ENCODE data around the gene TPP1. TPM values are rescaled to one million over a fixed set of nuclear protein-coding genes. Genes with fewer than 3 reads are reported as not detected.

TPP1 gene
- total and polyA plus RNA-seq, 9 of the 15 experiments (the other 6 are each of a cell fraction or from before 2014, with no cell fraction given), result 7.5 to 75.8 (median 15.7) TPM

DNA sequence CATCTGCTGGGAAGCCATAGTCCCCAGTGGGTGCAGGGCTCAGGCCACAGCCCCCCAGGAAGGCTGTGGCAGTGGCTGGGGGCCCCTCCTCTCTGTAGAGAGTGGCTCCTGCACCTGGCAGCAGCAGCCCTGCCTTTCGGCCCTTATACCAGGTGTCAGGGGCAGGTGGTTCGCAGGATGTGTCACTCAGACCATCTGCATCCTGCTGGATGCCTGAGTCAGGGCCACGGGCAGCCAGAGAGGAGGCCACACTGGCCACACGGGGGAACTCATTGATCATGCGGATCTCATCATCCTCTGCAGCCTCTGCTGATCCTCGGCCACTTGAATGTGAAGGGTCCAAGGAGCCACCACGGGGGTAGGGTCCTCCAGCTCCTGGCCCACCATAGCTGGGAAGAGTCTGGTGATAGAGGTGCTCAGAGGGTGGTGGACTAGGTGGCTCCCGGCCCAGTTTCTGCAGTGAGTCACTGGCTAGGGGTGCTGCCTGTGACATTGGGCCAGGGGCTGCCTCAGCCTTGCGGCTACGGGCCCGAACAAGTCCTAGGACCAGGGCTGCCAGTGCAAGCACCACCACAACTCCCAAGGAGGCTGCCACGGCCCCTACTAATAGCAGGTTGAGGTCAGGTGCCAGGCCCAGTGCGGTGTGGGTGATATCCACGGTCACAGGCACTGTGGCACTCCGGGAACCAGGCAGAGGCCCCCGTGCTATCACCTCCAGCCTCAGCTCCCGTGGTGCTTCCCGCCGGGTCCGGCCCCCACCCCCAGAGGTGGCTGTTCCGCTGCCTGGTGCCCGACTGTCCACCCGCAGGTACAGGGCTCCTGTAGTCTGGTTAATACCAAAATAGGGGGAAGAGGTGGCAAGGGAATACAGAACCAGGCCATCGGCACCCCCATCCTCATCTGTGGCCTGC lies 3.3 kb upstream of the TPP1 start:
- Histone ChIP-seq H3K4me2 (ENCODE audit: insufficient read depth, low read length) (no peak overlapping the region), H3K79me2 (ENCODE audit: control insufficient read depth, insufficient read depth, low read length) (peaks cover 8% of the 10 kb centered on the region), H3K36me3 (ENCODE audit: control insufficient read depth, insufficient read depth, low read length) (no peaks in the 10 kb centered on the region), H3K9ac (ENCODE audit: insufficient read depth in 1 of 2, low read depth in 2 of 2, low read length in 2 of 2) (peak overlapping the region in 1 of 2 experiments; percentile 44; a peak in 2 of 4 replicates), H3K4me1 (replicated peaks in 1 of 2; ENCODE audit: control insufficient read depth in 2 of 2, insufficient read depth in 2 of 2, low read length in 2 of 2) (peaks cover 8 to 43% of the 10 kb centered on the region in 2 experiments), H3K27me3 (ENCODE audit: control insufficient read depth in 2 of 2, insufficient read depth in 2 of 2, low read length in 2 of 2) (peaks cover 3 to 32% of the 10 kb centered on the region in 2 experiments; a peak in 4 of 5 replicates), H3K4me3 (no peak overlapping the region), H2AFZ (ENCODE audit: low read depth, low read length) (no peak overlapping the region), H3K27ac (ENCODE audit: extremely low read depth, low read depth, low read length) (no peak overlapping the region), H4K20me1 (replicated peaks; ENCODE audit: control insufficient read depth, insufficient read depth, low read length) (no peaks in the 10 kb centered on the region), H3K9me1 (ENCODE audit: control insufficient read depth, insufficient read depth, low read length) (no peaks in the 10 kb centered on the region), H3K9me3 (replicated peaks; ENCODE audit: control insufficient read depth, insufficient read depth, low read depth, low read length) (no peaks in the 10 kb centered on the region)
- no peak for ATAC-seq
- no peak for FAIRE-seq
- intact Hi-C loops (cut with micrococcal nuclease) (no loop called here), in situ Hi-C loops (cut with MboI) (loop anchor here (5.0 kb wide), 1 partner anchor 60 kb away; the partner anchor contains the start of gene MRPL17)
- BruUV-seq (replicated peaks), result no TSS peak
- WGBS (ENCODE audit: insufficient coverage, low coverage, missing lambda C conversion rate), result 37% methylated on average over 20 of the region's 24 CpGs
- DNase-seq (ENCODE audit: extremely low read depth in 1 of 4, low spot score in 3 of 4), result no peak
- ChIA-PET CTCF (ENCODE audit: low intra/inter-chr PET ratio) (no interaction called here), POLR2A (interaction anchor here (0.6 to 2.3 kb wide), 5 partner anchors 10 to 543 kb away, joined by 3 to 12 read pairs (median 3); partner anchors contain the start of gene TAF10)
- TF ChIP-seq RAD21 (CRISPR knock-in tag; conservative IDR thresholded peaks at IDR 0.05 in 1 of 2, IDR thresholded peaks at IDR 0.05 in 1 of 2) (0 out of 4 replicates have a peak, but pooled peaks of 1 of the 2 experiments have one; percentile 13), KLF16 (IDR thresholded peaks at IDR 0.05) (no peak), DIDO1 (tag; IDR thresholded peaks at IDR 0.05; ENCODE audit: low read depth) (no peak)
- TF ChIP-seq, protein P1, sequence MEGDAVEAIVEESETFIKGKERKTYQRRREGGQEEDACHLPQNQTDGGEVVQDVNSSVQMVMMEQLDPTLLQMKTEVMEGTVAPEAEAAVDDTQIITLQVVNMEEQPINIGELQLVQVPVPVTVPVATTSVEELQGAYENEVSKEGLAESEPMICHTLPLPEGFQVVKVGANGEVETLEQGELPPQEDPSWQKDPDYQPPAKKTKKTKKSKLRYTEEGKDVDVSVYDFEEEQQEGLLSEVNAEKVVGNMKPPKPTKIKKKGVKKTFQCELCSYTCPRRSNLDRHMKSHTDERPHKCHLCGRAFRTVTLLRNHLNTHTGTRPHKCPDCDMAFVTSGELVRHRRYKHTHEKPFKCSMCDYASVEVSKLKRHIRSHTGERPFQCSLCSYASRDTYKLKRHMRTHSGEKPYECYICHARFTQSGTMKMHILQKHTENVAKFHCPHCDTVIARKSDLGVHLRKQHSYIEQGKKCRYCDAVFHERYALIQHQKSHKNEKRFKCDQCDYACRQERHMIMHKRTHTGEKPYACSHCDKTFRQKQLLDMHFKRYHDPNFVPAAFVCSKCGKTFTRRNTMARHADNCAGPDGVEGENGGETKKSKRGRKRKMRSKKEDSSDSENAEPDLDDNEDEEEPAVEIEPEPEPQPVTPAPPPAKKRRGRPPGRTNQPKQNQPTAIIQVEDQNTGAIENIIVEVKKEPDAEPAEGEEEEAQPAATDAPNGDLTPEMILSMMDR (IDR thresholded peaks at IDR 0.05 in 2 of 3, conservative IDR thresholded peaks at IDR 0.05 in 1 of 3; ENCODE audit: insufficient read depth in 2 of 3, low read depth in 1 of 3, low read length in 3 of 3), result peak in 1 of 3 experiments; percentile 12; a peak in 1 of 6 replicates

Measured in K562 (cell line).